GM18858 (cell line): Measurements from ENCODE around the gene GTF2A2.
"Not testable (repeated sequence)": the region's sequence is repeated elsewhere in the genome, so short reads cannot be mapped to it uniquely, and the experiment has no call there.

ENCODE experiments used
- ATAC-seq: cut with Tn5 transposase; IDR thresholded peaks from one replicate; pipeline ENCODE4 v1.9.1; 2021; ENCODE audit not compliant: unreplicated experiment

The GTF2A2 gene

GRCh38 chr15:59656897-59657634, at the start of gene GTF2A2:
Gene GTF2A2 (minus strand): TSS chr15:59657515. CDS start chr15:59652277, 5,238 bp downstream.
- ATAC-seq = peak; percentile 90

DNA sequence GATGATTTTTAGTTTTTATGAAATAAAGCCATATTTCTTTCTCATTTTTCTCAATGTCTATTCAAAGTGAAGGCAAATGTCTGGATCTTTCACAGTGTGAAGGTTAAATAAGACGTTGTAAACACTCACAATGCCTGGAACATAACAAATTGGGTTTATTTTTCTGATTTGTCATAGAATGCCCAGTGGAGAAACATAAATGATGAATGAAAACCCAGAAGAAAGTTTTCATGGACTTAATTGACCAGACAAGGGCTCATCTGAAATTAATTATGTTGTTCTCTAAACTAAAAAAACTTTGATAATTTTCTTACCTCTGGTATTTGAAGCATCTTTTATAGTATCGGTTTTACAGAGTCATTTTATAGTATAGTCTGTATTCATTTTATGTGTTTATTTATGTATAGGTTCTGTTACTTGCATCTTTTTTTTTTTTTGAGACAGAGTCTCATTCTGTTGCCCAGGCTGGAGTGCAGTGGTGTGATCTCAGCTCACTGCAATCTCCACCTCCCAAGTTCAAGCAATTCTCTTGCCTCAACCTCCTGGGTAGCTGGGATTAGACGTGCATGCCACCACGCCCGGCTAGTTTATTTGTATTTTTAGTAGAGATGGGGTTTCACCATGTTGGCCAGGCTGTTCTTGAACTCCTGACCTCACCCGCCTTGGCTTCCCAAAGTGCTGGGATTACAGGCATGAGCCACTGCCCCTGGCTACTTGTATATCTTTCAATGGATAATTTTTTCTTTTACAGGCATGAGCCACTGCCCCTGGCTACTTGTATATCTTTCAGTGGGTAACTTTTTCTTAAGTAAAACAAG, 46.9 kb upstream of the GTF2A2 start:
- ATAC-seq = no peak

DNA sequence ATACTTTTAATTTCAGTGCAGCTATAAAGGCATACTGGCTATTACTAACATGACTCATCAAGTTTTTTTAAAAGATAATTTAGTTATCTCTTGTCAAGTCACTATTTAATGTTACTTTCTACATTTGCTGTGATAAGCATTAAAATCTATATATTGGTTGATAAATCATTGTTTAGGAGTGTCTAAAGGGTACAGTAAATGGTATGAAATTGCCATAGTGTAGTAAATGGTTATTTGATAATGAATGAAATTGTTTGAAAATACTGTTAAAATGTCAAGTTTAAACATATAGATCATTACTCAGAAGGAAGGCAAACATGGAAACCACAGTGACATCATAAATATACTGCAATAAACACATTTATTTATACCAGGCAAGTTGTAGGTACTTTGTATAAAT, 45.0 kb upstream of the GTF2A2 start:
- no peak for ATAC-seq

DNA sequence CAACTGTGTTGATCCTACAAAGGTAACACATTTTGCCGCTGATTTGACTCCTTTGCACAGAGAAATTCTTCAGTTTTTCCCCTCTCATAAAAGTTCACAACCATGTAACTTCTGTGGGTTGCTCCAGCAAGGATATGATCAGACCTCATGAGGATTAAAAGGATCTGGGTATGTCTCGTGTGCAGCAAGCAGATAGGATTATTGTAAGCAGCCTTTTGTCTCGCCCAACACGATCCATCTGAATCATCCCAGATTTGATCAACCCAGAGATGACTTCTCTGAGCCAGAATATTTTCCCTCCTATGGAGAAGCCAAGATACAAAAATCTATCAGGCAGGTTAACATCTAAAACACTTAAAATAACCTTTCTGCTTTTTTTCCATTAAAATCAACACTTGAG, 44.6 kb upstream of the GTF2A2 start:
- ATAC-seq = no peak

GRCh38 chr15:59699810-59700431, 42.6 kb upstream of the GTF2A2 start:
- ATAC-seq = no peak

GRCh38 chr15:59698065-59698464, 40.8 kb upstream of the GTF2A2 start:
- not testable (repeated sequence) for ATAC-seq

DNA sequence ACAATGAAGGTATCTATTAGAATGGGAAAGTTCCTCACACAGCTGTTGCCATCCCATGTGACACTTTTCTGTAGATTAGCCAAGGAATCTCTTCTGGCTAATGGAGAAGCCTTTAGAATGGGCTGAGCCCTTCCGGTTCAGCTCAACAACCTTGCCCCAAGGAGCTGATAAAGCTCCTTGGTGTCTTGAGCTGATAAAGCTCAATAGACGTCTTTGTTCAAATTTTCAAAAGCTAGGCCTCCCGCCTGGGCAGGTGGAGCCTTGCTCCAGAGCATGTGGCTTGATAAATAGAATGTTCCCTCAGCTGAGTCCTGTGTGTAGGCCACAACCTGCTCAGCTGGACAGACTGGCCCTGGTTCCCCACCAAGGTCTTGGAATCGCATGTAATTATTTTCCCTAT, 39.0 kb upstream of the GTF2A2 start:
- ATAC-seq = no peak

GRCh38 chr15:59694779-59695178, 37.5 kb upstream of the GTF2A2 start:
- ATAC-seq = no peak

GRCh38 chr15:59691194-59691805, 34.0 kb upstream of the GTF2A2 start:
- no peak for ATAC-seq

DNA sequence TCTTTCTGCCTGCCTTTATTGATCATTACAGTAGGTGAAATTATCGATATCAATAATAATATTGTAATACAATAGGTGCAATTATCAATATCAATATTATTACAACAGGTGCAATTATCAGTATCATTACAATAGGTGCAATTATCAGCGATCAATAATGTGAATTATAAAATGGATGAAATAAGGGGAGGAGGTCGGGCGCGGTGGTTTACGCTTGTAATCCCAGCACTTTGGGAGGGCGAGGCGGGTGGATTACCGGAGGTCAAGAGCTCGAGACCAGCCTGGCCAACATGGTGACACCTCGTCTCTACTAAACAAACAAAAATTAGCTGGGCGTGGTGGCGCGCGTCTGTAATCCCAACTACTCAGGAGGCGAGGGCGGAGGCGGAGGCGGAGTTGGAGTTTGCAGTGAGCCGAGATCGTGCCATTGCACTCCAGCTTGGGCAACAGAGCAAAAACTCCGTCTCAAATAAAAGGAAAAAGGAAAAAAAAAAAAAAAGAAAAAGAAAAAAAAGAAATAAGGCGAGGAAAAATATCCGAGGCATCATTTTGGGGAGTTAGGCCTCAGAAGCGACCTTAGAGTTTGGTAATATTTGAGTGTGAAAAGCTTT, 32.4 kb upstream of the GTF2A2 start:
- ATAC-seq = no peak

DNA sequence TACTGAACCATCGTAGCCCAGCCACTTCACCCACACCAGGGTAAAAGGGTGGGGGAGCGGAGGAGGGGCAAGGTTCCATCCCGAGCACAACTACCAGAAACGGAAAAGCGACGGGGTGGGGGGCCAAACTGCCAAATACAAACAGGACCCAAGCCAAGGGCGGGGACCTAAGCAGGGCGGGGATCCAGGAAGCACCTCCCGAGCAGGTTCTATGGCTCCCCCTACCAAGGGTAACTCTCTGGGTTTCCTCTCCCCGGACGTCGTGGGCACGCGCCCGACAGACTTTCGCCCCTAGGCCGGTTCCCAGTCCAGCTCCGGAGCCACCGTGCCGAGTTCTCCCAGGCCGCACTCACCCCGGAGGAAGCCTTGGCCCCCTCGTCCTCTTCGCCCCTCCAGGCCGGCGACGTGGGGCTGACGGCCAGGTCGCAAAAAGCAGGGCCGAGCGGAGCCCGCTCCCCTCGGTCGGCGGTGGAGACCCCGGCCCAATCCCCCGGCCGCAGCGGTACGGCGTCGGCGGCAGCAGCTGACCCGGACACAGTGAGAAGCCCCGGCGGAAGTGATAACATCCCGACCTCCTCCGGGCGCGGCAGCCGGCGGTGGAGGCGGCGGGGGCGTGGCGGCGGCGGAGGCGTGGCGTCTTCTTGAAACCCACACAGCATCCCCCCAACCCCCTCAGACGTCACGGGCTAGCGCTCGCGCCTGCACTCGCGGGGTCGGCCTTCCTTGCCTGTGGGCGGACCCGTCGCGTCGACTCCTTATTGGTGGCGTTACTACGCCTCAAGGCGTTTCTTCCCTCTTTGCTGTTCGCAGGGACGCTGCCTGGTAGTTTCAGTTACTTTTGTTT, 31.7 kb upstream of the GTF2A2 start, which contains the start of gene BNIP2:
BNIP2 (minus strand) TSS at position 539 of the 844 bp plus-strand sequence. CDS start 6,863 bp downstream, outside the sequence.
- peak; percentile 50 for ATAC-seq

DNA sequence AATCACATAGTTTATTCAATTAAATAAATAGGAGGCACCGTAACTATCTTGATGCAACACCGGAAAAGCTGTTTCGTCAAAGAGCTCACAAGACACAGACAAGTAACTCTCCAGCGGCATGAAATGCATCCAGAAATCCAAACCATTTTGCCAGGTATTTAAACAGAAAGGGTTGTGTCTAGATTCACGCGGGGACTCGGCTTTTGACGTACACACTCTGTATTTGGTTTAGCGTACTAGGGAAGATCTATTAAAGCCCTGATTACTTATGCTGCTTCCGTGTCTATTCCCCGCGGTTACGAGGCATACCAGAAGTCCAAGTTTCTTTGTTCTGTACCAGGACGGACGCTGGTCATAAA, 31.1 kb upstream of the GTF2A2 start:
- ATAC-seq = no peak

GRCh38 chr15:59687836-59688235, 30.5 kb upstream of the GTF2A2 start:
- no peak for ATAC-seq

GRCh38 chr15:59686389-59686788, 29.1 kb upstream of the GTF2A2 start:
- peak; percentile 33 for ATAC-seq

GRCh38 chr15:59685737-59686297, 28.5 kb upstream of the GTF2A2 start:
- no peak for ATAC-seq

DNA sequence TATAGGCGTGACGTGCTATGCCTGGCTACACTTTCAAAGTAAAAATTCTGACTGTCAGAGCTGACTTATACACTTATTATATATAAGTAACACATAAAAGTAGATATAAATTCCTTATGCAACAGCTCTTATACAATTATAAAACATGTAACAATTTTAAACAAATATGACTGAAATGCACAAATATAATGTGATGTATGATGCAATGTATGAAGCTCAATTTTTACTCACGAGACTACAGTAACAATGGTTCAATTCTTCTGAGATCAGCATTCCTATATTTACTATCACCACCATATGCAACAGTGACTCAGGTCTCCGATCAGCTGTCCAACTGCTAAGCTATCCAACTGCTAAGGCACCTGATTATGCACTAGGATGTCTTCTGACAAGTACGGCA, 23.6 kb upstream of the GTF2A2 start:
- ATAC-seq = no peak

DNA sequence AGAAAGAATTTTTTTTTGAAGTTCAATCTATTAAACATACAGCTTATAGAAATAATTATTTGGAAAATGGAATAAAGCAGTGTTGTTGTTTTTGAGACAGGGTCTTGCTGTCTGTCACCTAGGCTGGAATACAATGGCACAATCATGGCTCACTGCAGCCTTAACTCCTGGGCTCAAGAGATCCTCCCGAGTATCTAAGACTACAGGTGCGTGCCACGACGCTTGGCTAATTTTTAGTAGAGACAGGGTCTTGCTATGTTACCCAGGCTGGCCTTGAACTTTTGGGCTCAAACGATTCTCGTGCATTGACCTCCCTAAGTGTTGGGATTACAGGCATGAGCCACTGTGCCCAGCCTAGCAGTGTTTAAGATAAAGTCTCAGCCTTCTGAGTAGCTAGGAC, 23.0 kb upstream of the GTF2A2 start:
- ATAC-seq = no peak

GRCh38 chr15:59678620-59679019, 21.3 kb upstream of the GTF2A2 start:
- ATAC-seq = no peak

- no peak for ATAC-seq
Observed at GRCh38 chr15:59678172-59678571, 20.9 kb upstream of the GTF2A2 start.

DNA sequence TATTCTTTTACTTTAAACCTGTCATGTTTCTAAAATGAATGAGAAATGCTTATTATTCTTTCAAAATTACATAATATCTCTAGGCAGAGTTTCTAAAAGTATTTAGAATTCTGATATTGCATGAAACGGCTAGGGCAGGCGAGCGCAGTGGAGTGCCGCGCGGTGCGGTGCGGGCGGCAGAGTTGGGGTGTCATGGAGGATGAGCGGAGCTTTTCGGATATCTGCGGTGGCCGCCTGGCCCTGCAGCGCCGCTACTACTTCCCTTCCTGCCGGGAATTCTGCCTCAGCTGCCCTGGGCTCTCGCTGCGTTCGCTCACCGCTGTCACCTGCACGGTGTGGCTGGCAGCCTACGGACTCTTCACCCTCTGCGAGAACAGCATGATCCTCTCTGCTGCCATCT, 19.2 kb upstream of the GTF2A2 start:
- ATAC-seq = no peak
